GM21717 (cell line): ENCODE data around the gene UPB1.

ENCODE experiments used
- ATAC-seq: cut with Tn5 transposase; IDR thresholded peaks from one replicate; pipeline ENCODE4 v1.9.1; 2021; ENCODE audit warnings: mild to moderate bottlenecking, moderate library complexity; ENCODE audit not compliant: unreplicated experiment

UPB1 gene

GRCh38 chr22:24503843-24504338 lies 8.8 kb downstream of the UPB1 start:
- no peak for ATAC-seq

GRCh38 chr22:24504540-24504939 lies 9.4 kb downstream of the UPB1 start:
- no peak for ATAC-seq

GRCh38 chr22:24504956-24505736 lies 10.0 kb downstream of the UPB1 start:
- ATAC-seq = no peak

GRCh38 chr22:24506802-24507438 lies 11.8 kb downstream of the UPB1 start:
- no peak for ATAC-seq

- no peak for ATAC-seq
These were observed 12.6 kb downstream of the UPB1 start for GRCh38 chr22:24507716-24508115.

GRCh38 chr22:24510637-24511625 lies 15.8 kb downstream of the UPB1 start:
- no peak for ATAC-seq

- ATAC-seq = no peak
These were observed 16.9 kb downstream of the UPB1 start for GRCh38 chr22:24512043-24512442.

- ATAC-seq = no peak
These were observed 18.5 kb downstream of the UPB1 start for GRCh38 chr22:24513378-24514240.

GRCh38 chr22:24514241-24515026 lies 19.3 kb downstream of the UPB1 start:
- no peak for ATAC-seq

- no peak for ATAC-seq
These were observed 19.9 kb downstream of the UPB1 start for GRCh38 chr22:24515027-24515338.

GRCh38 chr22:24516301-24516737 lies 21.2 kb downstream of the UPB1 start:
- ATAC-seq = no peak

- no peak for ATAC-seq
These were observed 22.3 kb downstream of the UPB1 start for GRCh38 chr22:24517446-24517845.

GRCh38 chr22:24518228-24518627 lies 23.1 kb downstream of the UPB1 start:
- no peak for ATAC-seq

- ATAC-seq = no peak
These were observed 23.8 kb downstream of the UPB1 start for GRCh38 chr22:24518771-24519485.

- ATAC-seq = no peak
These were observed 24.4 kb downstream of the UPB1 start for GRCh38 chr22:24519496-24519895.

GRCh38 chr22:24521791-24522245 lies 26.7 kb downstream of the UPB1 start:
- no peak for ATAC-seq

GRCh38 chr22:24523873-24524272 lies 28.7 kb downstream of the UPB1 start:
- no peak for ATAC-seq

GRCh38 chr22:24525416-24526037 lies 30.4 kb downstream of the UPB1 start:
- ATAC-seq = peak; percentile 73
